Stimulated activated naive B cell treated with anti-CD40 and anti-IgM and Interleukin-4, amounts not matched to agents 10 μg/mL and 1 μg/mL and 100 μg/mL, for 72 hours (primary cell): ENCODE measurements around the gene CDC7.
"Not testable (repeated sequence)": the region's sequence is repeated elsewhere in the genome, so short reads cannot be mapped to it uniquely, and the experiment has no call there.

Experiments used
- ATAC-seq, 2 donors: fragments of 150-1000 bp; cut with Tn5 transposase; replicated peaks; 2 replicates each; pipeline ENCODE4 v1.10.0; 2021; ENCODE audit warnings: moderate library complexity in 1 of 2
- DNase-seq: peaks from one replicate; pipeline ENCODE4 v3.0.0; 2021
- H3K27ac Mint-ChIP-seq: one replicate; pipeline ENCODE4 v1.8.0; 2022; ENCODE audit warnings: mild to moderate bottlenecking, mixed read lengths
- H3K27me3 Mint-ChIP-seq, 2 donors: one replicate each; pipeline ENCODE4 v1.8.0; 2022; ENCODE audit warnings: mixed read lengths in 2 of 2
- H3K36me3 Mint-ChIP-seq, 2 donors: one replicate each; pipeline ENCODE4 v1.8.0; 2022; ENCODE audit warnings: mixed read lengths in 2 of 2, mild to moderate bottlenecking in 1 of 2
- H3K4me1 Mint-ChIP-seq, 2 donors: one replicate each; pipeline ENCODE4 v1.8.0; 2022; ENCODE audit warnings: mixed read lengths in 2 of 2, mild to moderate bottlenecking in 1 of 2
- H3K4me3 Mint-ChIP-seq, 2 donors: one replicate each; pipeline ENCODE4 v1.8.0; 2022; ENCODE audit warnings: mild to moderate bottlenecking in 2 of 2, mixed read lengths in 2 of 2, moderate library complexity in 1 of 2
- H3K9me3 Mint-ChIP-seq, 2 donors: one replicate each; pipeline ENCODE4 v1.8.0; 2022; ENCODE audit warnings: mixed read lengths in 2 of 2, mild to moderate bottlenecking in 1 of 2

The CDC7 gene

DNA sequence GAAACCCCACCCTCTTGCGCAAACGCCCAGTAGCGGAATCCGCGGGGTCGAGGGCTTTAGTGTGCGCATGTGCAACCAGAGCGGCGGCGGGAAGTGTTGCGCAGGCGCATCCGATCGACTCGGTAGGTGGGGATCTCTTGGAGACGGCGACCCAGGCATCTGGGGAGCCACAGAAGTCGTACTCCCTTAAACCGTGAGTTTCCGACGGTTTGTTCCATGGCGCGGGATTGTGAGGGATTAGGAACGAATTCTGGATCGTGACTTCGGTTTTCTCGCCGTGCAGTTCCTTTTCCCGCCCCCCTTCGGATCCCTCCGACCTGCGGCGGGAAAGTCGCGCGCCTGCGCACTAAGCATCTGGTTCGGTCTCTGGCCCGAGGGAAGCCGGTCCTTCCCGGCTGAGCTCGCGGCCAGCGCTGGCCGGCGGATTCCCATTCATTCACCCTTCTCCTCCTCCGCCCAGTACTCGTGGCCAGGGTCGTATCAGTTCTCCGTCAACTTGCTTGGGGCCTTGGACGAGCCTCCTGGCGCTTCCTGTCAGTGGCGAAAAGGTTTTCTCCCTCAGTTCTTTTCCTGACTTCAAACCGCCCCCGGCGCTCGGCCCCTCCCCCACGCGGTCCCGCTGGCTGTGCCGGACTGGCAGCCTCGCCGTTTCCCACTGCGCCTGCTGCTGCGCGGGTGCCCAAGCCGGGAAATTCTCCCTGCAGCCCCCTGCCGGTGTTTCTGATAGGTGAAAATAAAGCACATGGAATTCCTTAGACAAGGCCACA is at the start of gene CDC7:
Gene CDC7, plus strand, starts transcription at position 96 of the 767 bp plus-strand sequence. CDS start 866 bp downstream, outside the sequence.
- no peaks in the 10 kb centered on the region for H3K27me3 Mint-ChIP-seq
- H3K4me1 Mint-ChIP-seq: peaks cover 0 to 9% of the 10 kb centered on the region in 2 donors
- peaks cover 0 to 9% of the 10 kb centered on the region in 2 donors for H3K36me3 Mint-ChIP-seq
- DNase-seq (peak; percentile 80), ATAC-seq (peak; percentile 86 to 92)
- H3K9me3 Mint-ChIP-seq: no peaks in the 10 kb centered on the region
- H3K4me3 Mint-ChIP-seq: no peak within 1 kb of the TSS
- no peak within 1 kb of the TSS for H3K27ac Mint-ChIP-seq

DNA sequence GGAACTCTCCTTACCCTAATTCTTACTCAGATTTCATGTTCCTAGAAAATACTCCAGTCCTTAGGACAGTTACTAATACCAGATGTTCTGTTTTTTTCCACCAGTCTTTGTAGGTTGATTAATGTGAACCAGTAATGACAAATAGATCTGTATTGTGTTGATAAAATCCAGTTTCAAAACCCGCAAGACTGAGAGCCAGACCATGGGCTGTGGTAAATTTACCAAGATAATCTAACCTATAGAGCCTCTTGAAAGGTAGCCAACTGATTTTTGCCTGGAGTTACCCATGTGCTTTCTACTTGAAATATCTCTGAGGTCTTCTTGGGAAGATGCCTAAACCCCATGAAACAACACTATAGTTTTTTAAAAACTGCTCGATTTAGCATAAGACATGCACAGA is 46.5 kb upstream of the CDC7 start:
- Mint-ChIP-seq H3K4me1 (no peaks in the 10 kb centered on the region), H3K27ac (no peak overlapping the region), H3K27me3 (no peaks in the 10 kb centered on the region), H3K9me3 (no peaks in the 10 kb centered on the region), H3K36me3 (no peaks in the 10 kb centered on the region), H3K4me3 (no peak overlapping the region)
- DNase-seq (no peak), ATAC-seq (no peak)

DNA sequence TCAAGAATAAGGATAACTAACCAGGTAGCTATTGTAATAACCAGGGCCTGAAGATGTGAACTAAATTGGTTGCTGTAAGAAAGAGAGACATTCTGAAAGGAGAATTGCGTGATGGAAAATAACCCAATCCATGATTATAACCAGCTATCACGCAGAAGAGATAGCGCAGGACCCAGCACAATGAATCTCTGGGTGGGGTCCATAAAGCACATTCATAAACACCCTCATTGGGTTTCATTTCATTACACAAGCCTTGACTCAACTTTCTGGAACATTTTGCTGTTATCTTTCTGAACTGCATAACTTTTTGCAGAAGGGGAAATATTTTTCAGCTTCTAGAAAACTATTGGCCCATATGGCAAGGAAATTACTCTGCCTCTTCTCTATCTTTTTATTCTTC is 45.3 kb upstream of the CDC7 start:
- Mint-ChIP-seq H3K36me3 (no peaks in the 10 kb centered on the region), H3K4me3 (no peak overlapping the region), H3K9me3 (no peaks in the 10 kb centered on the region), H3K27me3 (no peaks in the 10 kb centered on the region), H3K4me1 (no peaks in the 10 kb centered on the region), H3K27ac (no peak overlapping the region)
- ATAC-seq: no peak
- DNase-seq: no peak

DNA sequence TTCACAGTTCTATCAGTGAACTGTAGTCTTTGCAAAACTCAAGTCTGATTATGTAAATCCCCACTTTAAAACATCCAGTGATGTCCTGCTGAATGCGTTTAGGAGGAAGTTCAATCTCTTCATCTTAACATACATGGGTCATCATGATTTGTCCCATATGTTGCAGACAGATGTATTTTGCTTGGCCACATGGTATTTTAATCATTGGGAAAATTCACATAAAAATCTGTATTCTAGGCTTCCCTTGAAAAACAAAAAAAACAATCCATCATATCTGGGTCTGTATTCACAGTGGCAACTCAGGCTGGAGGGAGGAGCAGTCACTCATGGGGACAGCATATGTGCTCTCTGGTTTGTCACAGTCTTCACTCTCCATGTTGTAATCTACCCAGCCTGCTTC is 44.8 kb upstream of the CDC7 start:
- no peaks in the 10 kb centered on the region for H3K36me3 Mint-ChIP-seq
- no peaks in the 10 kb centered on the region for H3K27me3 Mint-ChIP-seq
- H3K9me3 Mint-ChIP-seq: no peaks in the 10 kb centered on the region
- ATAC-seq (no peak), DNase-seq (no peak)
- H3K4me1 Mint-ChIP-seq: no peaks in the 10 kb centered on the region
- no peak overlapping the region for H3K4me3 Mint-ChIP-seq
- no peak overlapping the region for H3K27ac Mint-ChIP-seq

DNA sequence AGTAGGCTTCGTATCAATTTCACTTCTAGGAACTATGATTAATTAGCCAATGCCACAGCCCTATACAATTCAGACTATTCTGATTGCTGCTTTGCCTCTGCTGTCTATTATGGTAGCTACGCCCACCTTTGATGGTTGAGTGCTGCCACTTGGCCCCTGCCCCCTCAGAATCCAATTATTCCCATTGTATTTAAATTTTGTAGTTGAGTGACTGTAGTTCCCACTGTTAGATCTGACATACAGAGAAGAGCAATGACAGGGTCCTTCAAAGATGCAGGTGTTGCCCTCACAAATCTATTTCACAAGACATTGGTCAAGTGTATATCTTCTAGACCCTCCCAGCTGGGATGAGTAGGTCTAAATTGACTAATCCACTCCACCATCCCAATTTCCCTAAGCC is 35.3 kb upstream of the CDC7 start:
- DNase-seq, H3K27me3 Mint-ChIP-seq, H3K4me1 Mint-ChIP-seq, H3K27ac Mint-ChIP-seq, H3K36me3 Mint-ChIP-seq, ATAC-seq, H3K4me3 Mint-ChIP-seq: not testable (repeated sequence)
- peaks cover 16 to 18% of the 10 kb centered on the region in 2 donors for H3K9me3 Mint-ChIP-seq

DNA sequence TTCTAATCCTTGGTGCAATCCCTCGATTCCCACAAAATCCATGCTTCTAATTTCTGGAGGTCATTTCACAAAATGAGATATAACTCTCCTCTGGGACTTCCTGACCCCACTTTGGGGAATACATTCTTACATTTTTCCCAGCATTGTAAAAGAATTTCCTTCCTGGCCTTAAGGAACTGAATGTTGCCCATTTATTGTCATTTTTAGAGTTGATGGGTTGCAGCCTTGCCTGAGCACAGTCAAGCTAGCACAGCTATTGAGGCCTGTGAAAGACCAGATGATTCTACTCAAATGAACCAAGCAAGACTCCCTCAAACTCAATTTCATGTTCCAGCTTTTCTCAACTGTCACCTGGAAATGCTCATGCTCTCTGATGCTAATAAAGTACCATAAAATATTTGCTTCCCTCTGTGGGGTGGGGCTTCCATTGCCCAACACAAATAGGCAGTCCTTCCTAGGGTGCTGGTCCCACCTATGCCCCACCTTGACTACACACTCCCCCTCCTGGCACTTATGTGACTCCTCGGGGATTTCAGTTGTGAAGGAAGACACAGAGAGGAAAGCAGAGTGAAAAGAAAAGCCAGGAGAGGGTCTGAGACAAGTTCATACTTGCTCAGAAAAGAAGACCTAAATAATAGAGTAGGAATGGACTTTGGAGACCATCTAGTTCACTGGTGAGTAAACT is 24.0 kb upstream of the CDC7 start:
- H3K9me3 Mint-ChIP-seq: no peaks in the 10 kb centered on the region
- H3K27me3 Mint-ChIP-seq: peaks cover 0 to 6% of the 10 kb centered on the region in 2 donors
- ATAC-seq (no peak), DNase-seq (no peak)
- no peak overlapping the region for H3K4me3 Mint-ChIP-seq
- H3K27ac Mint-ChIP-seq: no peak overlapping the region
- no peaks in the 10 kb centered on the region for H3K36me3 Mint-ChIP-seq
- H3K4me1 Mint-ChIP-seq: no peaks in the 10 kb centered on the region

DNA sequence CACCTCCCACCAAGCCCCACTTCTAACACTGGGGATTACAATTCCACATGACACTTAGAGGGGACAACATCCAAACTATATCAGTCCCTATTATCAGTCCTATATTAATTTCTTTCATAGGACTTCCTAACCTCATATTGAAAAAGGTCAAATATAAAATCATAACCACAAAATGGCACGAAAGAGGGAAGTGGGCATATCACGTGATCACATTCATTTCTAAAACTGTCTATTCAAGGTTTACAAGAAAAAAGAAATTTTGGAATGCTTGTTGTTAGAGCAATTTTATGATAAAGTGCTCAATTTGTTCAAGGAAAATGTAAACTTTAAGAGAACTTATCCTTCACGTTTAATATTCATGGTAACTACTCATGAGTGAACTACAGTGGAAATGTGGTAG is 13.2 kb upstream of the CDC7 start:
- H3K4me3 Mint-ChIP-seq: no peak overlapping the region
- no peak overlapping the region for H3K27ac Mint-ChIP-seq
- peaks cover 4 to 5% of the 10 kb centered on the region in 2 donors for H3K9me3 Mint-ChIP-seq
- H3K4me1 Mint-ChIP-seq: peaks cover 5 to 7% of the 10 kb centered on the region in 2 donors
- H3K36me3 Mint-ChIP-seq: peaks cover 0 to 3% of the 10 kb centered on the region in 2 donors
- peaks cover 5 to 8% of the 10 kb centered on the region in 2 donors for H3K27me3 Mint-ChIP-seq
- DNase-seq (no peak), ATAC-seq (no peak)

DNA sequence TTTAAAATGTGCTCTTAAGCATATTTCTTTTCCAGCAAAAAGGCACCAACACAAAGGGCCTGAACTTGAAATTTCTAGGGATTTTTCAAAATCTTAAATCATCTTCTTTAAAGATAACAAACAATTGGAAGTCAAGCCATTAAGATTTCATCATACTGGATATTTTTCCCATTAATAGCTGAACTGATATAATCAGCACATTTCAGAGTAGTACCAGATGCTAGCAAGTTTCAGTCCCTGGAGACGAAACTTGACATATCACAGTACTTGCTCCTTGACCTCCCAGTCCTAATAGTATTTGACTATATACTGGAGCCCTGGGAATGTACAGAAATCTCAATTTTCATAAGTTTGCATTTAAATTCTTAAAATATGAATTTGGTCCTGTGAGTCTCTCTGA is 10.2 kb upstream of the CDC7 start:
- Mint-ChIP-seq H3K4me3 (no peak overlapping the region), H3K36me3 (no peaks in the 10 kb centered on the region), H3K27me3 (no peaks in the 10 kb centered on the region), H3K9me3 (no peaks in the 10 kb centered on the region), H3K27ac (no peak overlapping the region), H3K4me1 (peaks cover 5 to 7% of the 10 kb centered on the region in 2 donors)
- DNase-seq: no peak
- no peak for ATAC-seq

DNA sequence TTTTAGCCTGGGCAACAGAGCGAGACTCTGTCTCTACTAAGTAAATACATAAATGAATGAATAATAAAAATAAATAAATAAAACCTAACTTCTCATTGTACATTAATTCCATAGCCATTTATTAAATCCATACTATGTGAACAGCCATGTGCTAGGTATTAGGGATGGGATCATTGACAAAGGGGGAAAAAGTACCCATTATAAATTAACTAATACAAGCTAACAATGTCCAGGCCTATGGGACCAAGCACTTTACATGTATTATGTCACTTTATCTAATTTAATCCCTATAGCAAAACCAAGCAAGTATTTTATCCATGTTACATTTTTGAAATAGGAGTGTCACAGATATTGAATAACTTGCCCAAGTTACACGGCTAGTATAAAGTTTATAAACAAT is 2.6 kb upstream of the CDC7 start:
- H3K27ac Mint-ChIP-seq: no peak overlapping the region
- H3K9me3 Mint-ChIP-seq: no peaks in the 10 kb centered on the region
- ATAC-seq: no peak
- H3K4me3 Mint-ChIP-seq: no peak overlapping the region
- peaks cover 0 to 5% of the 10 kb centered on the region in 2 donors for H3K4me1 Mint-ChIP-seq
- no peaks in the 10 kb centered on the region for H3K27me3 Mint-ChIP-seq
- DNase-seq: no peak
- peaks cover 0 to 4% of the 10 kb centered on the region in 2 donors for H3K36me3 Mint-ChIP-seq

DNA sequence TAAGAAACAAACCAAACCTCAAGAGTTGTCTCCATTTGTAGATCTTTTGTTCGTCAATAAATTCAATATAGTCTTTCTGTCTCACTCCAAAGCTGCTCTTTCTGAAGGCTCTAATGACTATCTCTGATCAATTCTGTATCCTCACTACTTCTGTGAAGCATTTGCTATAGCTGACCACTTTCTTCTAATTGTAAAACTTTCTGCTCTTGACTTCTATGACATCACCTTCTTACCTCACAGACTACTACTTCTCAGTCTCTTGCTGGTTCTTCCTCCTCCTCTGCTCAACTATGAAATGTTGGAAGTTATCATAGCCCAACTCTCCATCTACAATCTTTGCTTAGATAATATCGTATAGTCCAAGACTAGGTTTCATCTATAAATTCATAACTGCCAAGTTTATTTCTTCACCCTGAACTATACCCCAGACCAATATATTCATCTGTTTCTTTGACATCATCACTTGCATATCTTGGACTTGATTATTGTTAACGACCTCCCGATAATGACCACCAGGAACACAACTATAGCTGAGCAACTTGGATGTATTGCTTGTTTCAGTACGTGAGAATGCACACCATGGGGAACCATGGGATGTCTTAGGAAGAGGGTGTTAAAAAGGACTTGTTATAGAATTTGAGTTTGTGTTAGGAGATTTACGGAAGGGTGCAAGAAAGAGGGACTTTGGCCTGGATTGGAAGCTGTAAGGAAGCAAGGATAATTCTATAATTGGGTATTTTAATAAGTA is 2.0 kb upstream of the CDC7 start:
- peaks cover 0 to 5% of the 10 kb centered on the region in 2 donors for H3K4me1 Mint-ChIP-seq
- no peaks in the 10 kb centered on the region for H3K9me3 Mint-ChIP-seq
- no peaks in the 10 kb centered on the region for H3K27me3 Mint-ChIP-seq
- DNase-seq: no peak
- no peak for ATAC-seq
- H3K36me3 Mint-ChIP-seq: peaks cover 0 to 4% of the 10 kb centered on the region in 2 donors
- H3K4me3 Mint-ChIP-seq: no peak overlapping the region
- no peak overlapping the region for H3K27ac Mint-ChIP-seq

DNA sequence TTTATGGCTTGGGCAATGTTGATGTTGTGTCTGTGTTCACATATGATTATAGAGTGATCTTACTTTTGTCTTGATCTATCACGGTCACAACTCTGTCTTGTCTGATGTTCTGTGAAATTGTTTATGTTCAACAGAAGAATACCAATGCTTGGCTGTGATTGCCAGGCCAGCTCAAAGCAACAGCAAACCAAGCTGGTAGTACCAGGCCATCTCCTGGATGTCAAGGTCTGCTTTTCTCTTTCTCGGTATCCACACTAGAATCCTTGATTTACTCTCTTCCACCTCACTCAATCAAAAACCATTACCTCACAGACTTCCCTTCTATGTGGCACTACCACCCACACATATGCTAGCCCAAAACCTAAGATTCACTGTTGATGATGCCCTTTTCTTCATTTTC is 1.3 kb upstream of the CDC7 start:
- DNase-seq (no peak), ATAC-seq (no peak)
- Mint-ChIP-seq H3K36me3 (peaks cover 0 to 4% of the 10 kb centered on the region in 2 donors), H3K27ac (no peak overlapping the region), H3K9me3 (no peaks in the 10 kb centered on the region), H3K27me3 (no peaks in the 10 kb centered on the region), H3K4me1 (peaks cover 0 to 5% of the 10 kb centered on the region in 2 donors), H3K4me3 (no peak overlapping the region)

DNA sequence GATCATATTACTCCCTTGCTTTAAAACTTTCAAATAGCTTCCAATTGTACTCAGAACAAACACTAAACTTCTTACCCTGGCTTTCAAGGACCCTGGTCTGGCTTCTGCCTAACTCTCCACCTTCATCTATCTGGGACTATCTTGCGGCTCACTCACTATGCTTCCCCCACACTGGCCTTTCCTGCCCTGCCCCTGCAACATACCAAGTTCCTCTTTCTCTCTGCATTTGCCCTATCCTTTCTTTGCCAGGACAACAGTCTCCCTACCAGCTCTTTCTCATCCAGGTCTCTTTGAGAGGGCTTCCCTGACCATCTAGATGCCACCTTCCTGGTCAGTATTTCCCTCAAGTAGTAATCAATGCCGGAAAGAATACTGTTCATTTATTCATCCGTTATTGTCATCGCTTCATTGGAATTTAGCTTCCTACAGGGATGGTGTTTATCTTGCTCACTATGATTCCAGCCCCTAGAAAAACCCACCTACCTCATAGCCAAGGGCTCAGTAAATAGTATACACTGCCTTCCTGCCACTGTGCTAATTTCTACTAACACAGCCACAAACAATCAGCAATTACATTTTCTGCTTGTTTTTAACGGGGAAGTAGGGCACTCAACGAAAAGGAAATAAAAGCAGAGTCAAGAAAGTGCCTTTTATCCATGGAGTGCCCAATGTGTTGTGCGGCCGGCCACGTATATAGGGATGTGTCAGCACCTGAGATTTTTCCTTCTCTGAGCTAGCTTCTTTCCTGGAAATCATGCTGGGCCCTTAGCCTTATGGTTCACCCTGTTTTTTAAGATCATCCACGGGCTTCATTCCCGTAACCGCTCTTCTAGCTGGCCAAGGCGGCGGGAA is 521 bp upstream of the CDC7 start:
- no peak overlapping the region for H3K27ac Mint-ChIP-seq
- peak; percentile 31 to 33 for ATAC-seq
- no peaks in the 10 kb centered on the region for H3K27me3 Mint-ChIP-seq
- DNase-seq: no peak
- H3K9me3 Mint-ChIP-seq: no peaks in the 10 kb centered on the region
- H3K4me1 Mint-ChIP-seq: peaks cover 0 to 9% of the 10 kb centered on the region in 2 donors
- H3K36me3 Mint-ChIP-seq: peaks cover 0 to 9% of the 10 kb centered on the region in 2 donors
- H3K4me3 Mint-ChIP-seq: no peak overlapping the region

DNA sequence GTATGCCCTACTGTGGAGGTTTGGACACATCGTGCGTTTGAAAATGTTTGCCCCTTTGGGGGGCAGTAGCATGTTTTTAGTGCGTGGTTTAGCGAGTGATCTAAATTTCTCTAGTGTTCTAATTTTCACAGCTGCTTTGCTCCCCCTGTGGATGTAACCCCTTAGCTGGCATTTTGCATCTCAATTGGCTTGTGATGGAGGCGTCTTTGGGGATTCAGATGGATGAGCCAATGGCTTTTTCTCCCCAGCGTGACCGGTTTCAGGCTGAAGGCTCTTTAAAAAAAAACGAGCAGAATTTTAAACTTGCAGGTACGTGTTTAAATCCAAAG is 836 bp downstream of the CDC7 start:
- Mint-ChIP-seq H3K4me3 (no peak overlapping the region), H3K27me3 (no peaks in the 10 kb centered on the region), H3K36me3 (peaks cover 0 to 9% of the 10 kb centered on the region in 2 donors), H3K9me3 (no peaks in the 10 kb centered on the region), H3K4me1 (peaks cover 0 to 9% of the 10 kb centered on the region in 2 donors), H3K27ac (no peak overlapping the region)
- peak; percentile 8 to 22 for ATAC-seq
- no peak for DNase-seq
